GM12892 (cell line): ENCODE measurements around the gene ANKRD27.
"Not testable (repeated sequence)": the region's sequence is repeated elsewhere in the genome, so short reads cannot be mapped to it uniquely, and the experiment has no call there.

Source experiments
- POLR2A ChIP-seq: IDR thresholded peaks from 2 replicates; pipeline ENCODE4 v1.6.1; 2011; ENCODE audit warnings: low read depth, low read length, control low read depth
- POLR2AphosphoS5 ChIP-seq: IDR thresholded peaks from 2 replicates; pipeline ENCODE4 v1.6.1; 2011; ENCODE audit warnings: low read depth, low read length, control low read depth

GRCh38 chr19:32694316-32694715 is 19.3 kb upstream of the ANKRD27 start:
- TF ChIP-seq POLR2A, POLR2AphosphoS5: not testable (repeated sequence)
